Neural progenitor cell (in vitro differentiated cells): ENCODE data around the gene ZNF148.

Experiments used
- CTCF ChIP-seq: fragments of 200-600 bp; sonication (generic); IDR thresholded peaks from 2 replicates; pipeline ENCODE4 v1.5.1; 2017; ENCODE audit warnings: antibody characterized with exemption, mild to moderate bottlenecking
- EZH2 ChIP-seq: fragments of 200-600 bp; sonication (generic); IDR thresholded peaks from 2 replicates; pipeline ENCODE4 v1.6.1; 2017; ENCODE audit warnings: antibody characterized with exemption, mild to moderate bottlenecking, moderate library complexity
- EZH2phosphoT487 ChIP-seq: fragments of 200-600 bp; sonication (generic); IDR thresholded peaks from 2 replicates; pipeline ENCODE4 v1.6.1; 2017; ENCODE audit warnings: antibody characterized with exemption

GRCh38 chr3:125375950-125376679 is 990 bp upstream of the ZNF148 start:
- no peak for TF ChIP-seq CTCF
- no peak for TF ChIP-seq EZH2phosphoT487
- no peak for TF ChIP-seq EZH2
